ENCODE measurements around the gene FEM1B.

FEM1B gene

DNA sequence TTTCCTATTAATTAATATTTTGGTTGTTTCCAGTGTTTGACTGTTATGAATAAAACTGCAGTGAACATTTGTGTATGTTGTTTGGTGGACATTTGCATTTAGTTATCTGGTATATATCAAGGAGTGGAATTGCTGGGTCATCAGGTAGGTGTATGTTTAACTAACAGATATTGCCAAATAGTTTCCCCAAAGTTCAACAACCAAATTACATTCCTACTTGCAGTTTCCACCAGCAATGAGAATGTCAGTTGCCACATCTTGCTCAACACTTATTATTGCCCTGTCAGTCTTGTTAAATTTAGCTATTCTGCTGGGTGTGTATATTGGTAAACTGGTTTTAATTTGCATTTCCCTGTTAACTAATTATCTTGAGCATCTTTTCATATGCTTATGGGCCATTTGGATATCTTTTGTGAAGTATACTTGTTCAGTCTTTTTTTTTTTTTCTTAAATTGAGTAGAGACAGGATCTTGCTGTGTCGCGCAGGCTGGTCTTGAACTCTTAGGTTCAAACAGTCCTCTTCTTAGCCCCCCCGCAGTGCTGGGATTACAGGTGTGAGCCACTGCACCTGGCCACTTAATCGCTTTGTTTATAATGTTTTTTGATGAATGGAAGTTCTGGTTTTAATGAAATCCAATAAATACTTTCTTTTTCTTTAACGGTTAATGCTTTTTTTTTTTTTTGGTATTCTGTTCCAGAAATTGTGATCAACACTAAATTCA, 7.9 kb downstream of the FEM1B start:
- no peak for DNase-seq (ENCODE audit: low spot score)

DNA sequence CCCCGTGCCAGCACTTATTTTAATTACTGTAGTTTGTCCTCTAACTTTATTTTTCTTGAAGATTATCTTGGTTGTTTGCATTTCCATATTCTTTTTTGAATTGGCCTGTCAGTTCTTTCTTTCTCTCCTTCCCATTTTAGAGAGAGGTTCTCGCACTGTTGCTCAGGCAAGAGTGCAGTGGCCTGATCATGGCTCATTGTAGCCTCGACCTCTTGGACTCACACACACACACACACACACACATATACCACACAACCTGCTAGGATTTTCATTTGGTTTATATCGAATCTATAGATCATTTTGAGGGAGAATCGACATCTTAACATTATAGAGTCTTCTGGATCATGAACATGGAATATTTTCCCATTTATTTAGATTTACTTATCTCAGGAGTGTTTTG, 8.7 kb downstream of the FEM1B start:
- no peak for DNase-seq (ENCODE audit: low spot score)

DNA sequence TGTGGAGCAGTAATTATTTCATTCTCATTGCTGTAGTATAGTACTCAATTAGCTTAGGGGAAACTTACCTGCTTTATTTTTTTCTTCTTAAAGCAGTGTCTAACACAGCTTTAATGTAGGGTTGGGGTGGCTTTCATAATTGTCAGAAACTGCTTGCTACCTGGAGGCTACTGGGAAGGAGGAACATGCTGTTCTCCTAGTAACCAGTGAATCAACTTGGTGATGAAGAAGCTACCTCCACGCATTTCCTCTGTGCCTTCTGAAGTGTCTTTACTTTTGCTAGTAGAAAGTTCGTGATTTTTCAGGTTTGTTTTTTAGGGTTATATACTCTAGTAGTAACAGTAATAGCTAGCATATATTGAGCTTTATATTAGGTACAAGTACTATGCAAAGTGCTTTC, 11.5 kb downstream of the FEM1B start:
- DNase-seq (ENCODE audit: low spot score), result no peak

DNA sequence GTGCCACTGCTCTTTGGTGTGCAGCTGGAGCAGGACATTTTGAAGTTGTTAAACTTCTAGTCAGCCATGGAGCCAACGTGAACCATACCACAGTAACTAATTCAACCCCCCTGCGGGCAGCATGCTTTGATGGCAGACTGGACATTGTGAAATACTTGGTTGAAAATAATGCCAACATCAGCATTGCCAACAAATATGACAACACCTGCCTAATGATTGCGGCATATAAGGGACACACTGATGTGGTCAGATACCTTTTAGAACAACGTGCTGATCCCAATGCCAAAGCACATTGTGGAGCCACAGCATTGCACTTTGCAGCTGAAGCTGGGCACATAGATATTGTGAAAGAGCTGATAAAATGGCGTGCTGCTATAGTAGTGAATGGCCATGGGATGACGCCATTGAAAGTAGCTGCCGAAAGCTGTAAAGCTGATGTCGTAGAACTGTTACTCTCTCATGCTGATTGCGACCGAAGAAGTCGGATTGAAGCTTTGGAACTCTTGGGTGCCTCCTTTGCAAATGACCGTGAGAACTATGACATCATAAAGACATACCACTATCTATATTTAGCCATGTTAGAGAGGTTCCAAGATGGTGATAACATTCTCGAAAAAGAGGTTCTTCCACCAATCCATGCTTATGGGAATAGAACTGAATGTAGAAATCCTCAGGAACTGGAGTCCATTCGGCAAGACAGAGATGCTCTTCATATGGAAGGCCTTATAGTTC, 12.2 kb downstream of the FEM1B start:
- DNase-seq (ENCODE audit: low spot score), result no peak

GRCh38 chr15:68290715-68291114, 13.2 kb downstream of the FEM1B start:
- DNase-seq (ENCODE audit: low spot score), result no peak

- DNase-seq (ENCODE audit: low spot score), result no peak
Measured at GRCh38 chr15:68292157-68292781, 14.7 kb downstream of the FEM1B start.

DNA sequence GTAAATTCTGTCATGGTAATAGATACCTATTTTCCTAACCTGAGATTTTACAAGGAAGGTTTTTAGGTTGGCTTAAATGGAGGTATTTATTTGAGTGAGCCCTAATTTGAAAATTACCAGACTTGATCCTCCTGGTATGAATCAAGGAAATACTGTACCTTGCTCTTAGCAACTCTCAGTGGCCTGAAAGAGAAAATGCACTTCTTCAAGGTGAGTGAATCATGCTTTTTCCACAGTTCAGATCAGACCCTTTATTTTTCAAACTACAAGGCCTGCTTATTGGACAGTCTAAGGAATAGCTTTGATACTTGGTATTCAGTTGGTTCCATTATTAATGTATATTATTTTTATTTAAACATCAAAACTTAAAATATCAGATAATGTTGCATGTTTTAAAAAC, 15.4 kb downstream of the FEM1B start:
- no peak for DNase-seq (ENCODE audit: low spot score)

- DNase-seq (ENCODE audit: low spot score), result no peak
Measured at GRCh38 chr15:68295014-68295805, 17.7 kb downstream of the FEM1B start.

GRCh38 chr15:68298336-68298735, 20.8 kb downstream of the FEM1B start:
- no peak for DNase-seq (ENCODE audit: low spot score)

- DNase-seq (ENCODE audit: low spot score), result no peak
Measured at GRCh38 chr15:68298882-68299381, 21.4 kb downstream of the FEM1B start.

DNA sequence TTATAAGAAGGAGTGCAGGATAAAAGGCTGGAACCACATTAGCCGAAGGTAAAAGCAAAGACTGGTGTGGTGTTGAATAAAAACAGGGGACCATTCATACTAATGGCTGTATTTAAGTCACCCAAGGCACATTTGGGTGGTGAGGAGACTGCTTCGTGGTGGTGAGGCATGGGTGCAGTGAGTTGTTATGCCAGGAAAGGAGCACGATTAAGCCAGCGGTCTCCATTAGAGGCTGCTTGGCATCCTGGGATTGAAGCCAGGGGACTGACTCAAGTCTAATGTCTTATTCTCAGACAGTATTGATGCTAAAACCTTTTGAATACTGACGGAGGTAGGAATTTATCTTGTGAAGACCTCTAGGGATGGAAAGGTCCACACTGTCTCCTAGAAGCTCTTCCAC, 21.9 kb downstream of the FEM1B start:
- no peak for DNase-seq (ENCODE audit: low spot score)

DNA sequence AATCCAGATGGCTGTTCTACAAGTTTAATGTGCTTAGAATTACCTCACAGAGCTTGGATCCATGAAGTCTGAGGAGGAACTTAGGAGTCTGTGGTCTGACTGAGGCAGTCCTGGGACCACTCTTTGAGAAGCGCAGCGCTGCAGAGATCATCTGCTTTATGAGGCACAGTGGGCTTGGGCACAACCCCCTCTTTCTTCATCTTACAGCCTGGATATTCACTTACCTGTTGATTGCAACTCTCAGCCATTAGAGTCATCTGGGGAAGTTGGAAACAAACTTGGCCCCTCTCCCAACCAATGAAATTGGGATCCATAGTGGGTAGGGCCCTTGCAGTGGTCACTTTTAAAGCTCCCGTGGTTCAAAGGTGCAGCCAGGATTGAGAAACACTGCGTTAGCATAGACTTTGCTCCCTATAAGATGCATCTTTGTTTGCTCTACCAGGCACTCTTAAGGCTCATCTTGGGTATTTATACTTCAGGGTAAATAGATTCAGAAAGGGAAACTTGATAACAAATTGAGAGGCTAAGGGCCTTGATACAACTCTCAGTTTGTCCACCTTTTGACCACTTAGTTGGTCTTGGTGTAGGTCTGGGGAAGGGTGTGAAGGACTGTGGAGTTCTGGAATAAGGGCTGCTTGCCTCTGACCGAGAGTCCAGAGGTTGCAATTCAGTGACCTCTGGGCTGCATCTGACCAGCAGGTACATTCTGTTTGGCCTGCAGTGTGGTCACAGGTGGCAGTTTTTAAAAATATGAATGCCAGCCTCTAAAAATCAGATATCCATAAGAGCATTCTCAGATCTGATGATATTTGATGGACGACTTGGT, 22.8 kb downstream of the FEM1B start:
- no peak for DNase-seq (ENCODE audit: low spot score)

DNA sequence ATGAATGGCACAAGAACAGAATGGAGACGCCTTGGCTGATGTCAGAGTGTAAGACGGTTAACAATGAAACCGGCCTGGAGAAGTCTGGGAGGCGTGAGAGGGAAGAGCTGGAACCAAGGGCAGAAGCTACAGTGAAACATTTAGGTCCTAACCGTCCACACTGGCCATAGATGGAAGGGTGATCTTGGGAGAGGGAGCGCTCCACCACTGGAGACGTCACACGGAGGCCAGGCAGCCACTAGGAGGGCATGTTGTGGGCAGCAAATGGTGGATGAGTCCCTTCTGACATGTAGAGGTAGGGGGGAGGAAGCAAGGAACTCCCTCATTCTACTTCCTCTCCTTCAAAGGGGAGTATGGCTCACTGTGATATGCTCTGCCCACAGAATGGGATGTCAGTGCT, 23.8 kb downstream of the FEM1B start:
- DNase-seq (ENCODE audit: low spot score), result no peak

GRCh38 chr15:68302729-68303128, 25.2 kb downstream of the FEM1B start:
- no peak for DNase-seq (ENCODE audit: low spot score)

GRCh38 chr15:68303134-68303533, 25.6 kb downstream of the FEM1B start:
- DNase-seq (ENCODE audit: low spot score), result no peak

DNA sequence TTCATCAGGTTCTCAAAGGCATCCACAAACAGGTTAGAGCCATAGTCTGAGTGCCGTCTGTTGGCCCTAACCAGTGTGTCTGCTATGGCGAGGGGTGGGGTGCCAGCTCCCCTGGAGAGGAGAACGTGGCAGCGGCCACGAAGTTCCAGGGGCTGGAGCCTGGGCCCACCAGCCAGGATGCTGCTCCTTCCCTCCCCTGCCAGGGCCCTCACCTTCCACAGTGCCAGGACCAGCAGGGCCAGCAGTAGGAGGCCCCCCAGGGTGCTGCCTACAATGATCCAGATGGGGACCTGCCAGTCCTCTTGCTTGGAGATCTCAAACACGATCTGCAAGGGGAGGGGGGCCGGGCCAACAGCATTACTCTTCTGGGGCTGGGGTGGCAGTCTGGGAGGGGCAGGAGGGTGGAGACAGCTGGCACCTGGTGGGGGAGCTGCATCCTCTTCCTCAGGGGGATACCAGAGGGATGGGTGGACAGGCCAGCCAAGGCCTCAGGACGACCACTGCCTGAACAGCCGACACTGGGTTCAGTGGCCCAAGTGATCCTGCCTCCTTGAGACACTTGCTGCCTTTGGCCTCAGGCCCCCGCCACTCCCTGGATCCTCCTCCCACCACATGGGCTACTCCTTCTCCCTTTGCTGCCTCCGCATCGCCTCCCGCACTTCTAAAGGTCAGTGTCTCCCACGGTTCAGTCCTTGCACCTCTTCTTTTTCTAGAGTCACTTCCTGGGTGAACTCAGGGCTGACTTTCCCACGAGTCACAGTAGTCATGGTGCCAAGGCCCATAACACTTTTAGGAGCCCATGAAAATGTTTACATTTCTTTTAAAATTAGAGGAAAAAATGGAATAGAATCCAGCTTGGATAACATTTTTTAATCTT, 26.3 kb downstream of the FEM1B start:
- DNase-seq (ENCODE audit: low spot score), result no peak

DNA sequence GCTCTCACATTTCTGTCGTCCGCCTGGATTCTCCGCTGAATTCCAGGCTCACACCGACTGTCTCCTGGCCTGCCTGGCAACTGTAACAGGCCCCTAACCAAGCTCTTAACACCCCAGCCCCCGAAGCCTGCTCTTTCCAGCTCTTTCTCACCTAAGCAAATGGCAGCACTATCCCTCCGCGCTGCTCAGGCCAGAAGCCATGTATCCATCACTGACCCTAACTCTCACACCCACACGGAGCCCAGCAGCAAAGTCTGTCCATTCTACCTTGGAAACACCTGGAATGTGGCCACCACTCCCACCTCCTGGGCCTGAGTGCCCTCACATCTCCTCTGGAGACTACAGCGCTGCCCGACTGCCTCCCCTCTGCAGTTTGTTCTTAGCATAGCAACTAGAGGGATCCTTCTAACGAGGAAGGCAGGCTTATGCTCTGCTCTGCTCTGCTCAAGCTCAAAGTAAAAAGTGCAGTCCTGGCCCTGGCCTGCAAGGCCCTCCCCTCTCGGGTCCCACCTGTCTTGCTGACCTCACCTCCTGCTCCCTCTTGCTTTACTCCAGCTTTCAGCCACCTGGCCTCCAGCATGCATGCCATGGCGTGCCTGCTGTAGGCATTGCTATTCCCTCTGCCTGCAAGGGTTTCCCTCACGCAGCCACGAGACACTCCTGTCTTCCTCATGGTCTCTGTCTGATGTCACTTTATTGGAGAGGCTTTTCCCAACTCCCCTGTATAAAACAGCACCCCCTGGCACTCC, 27.2 kb downstream of the FEM1B start:
- no peak for DNase-seq (ENCODE audit: low spot score)

DNA sequence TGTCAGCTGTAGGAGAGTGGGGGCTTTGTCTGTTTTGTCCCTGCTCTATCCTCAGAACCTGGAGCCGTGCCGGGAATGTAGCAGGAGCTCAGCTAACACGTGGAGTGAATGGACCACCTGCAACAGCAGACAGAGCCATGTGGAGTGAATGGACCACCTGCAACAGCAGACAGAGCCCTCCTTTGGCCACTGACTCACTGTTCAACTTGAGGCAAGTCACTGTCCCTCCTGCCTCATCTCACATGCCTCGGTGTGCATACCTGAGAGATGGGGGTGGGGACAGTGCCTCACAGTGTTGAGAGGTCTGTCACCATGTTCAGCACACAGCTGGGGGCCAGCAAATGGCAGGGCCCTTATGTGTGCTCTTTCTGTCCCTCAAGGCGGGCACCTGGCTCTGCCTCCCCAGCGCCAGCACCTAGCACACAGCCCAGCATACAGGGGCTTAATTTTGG, 27.9 kb downstream of the FEM1B start:
- DNase-seq (ENCODE audit: low spot score), result no peak

GRCh38 chr15:68307131-68307928, 29.8 kb downstream of the FEM1B start:
- DNase-seq (ENCODE audit: low spot score), result no peak
